GM12874 (cell line): ENCODE data around the gene ASB16.

Experiments
- CTCF ChIP-seq: IDR thresholded peaks from 2 replicates; pipeline ENCODE4 v1.5.1; 2011; ENCODE audit warnings: low read depth, mild to moderate bottlenecking, control low read depth, low read length, moderate library complexity; ENCODE audit not compliant: insufficient read depth

The ASB16 gene

GRCh38 chr17:44144966-44145739, 25.4 kb upstream of the ASB16 start:
- no peak for TF ChIP-seq CTCF

GRCh38 chr17:44146375-44147346, 23.8 kb upstream of the ASB16 start:
- TF ChIP-seq CTCF, result no peak

GRCh38 chr17:44147812-44148211, 22.7 kb upstream of the ASB16 start:
- no peak for TF ChIP-seq CTCF

GRCh38 chr17:44149750-44150329, 20.7 kb upstream of the ASB16 start:
- TF ChIP-seq CTCF, result no peak

- TF ChIP-seq CTCF, result no peak
Observed at GRCh38 chr17:44152875-44153274, 17.6 kb upstream of the ASB16 start.

- TF ChIP-seq CTCF, result no peak
Observed at GRCh38 chr17:44155488-44155887, 15.0 kb upstream of the ASB16 start.
